OCI-LY3 (cell line): ENCODE data around the gene GJD3.

Experiments
- CTCF ChIP-seq: fragments of 200-600, 300-600 bp; sonication (generic); IDR thresholded peaks from 2 replicates; pipeline ENCODE4 v1.5.1; 2014; ENCODE audit warnings: antibody characterized with exemption, low read length, low read depth
- EZH2phosphoT487 ChIP-seq: fragments of 200-600 bp; shearing (Covaris generic); IDR thresholded peaks from 2 replicates; pipeline ENCODE4 v1.6.1; 2018; ENCODE audit warnings: antibody characterized with exemption, mixed run types, low read depth

- no peak for TF ChIP-seq CTCF
- TF ChIP-seq EZH2phosphoT487 = no peak
These were observed 18.4 kb downstream of the GJD3 start for GRCh38 chr17:40345994-40346764.
